Activated B cell treated with CpG ODN at 0.5 μM for 24 hours (primary cell): Measurements from ENCODE around the gene USP14. TPM values are rescaled to one million over a fixed set of nuclear protein-coding genes. Genes with fewer than 3 reads are reported as not detected.

Experiments
- ATAC-seq: fragments of 200-7000 bp; cut with Tn5 transposase; one replicate; pipeline ENCODE4 v1.10.0; 2021; ENCODE audit warnings: low read depth, mild to moderate bottlenecking, moderate library complexity
- CTCF ChIA-PET: fragments of 350-600 bp; sonication (Branson Sonifier 250); formaldehyde crosslinking; loops from one replicate; lab custom pipeline; 2021; ENCODE audit warnings: antibody characterized with exemption; lab: Charles Lee
- POLR2A ChIA-PET: fragments of 350-600 bp; sonication (Branson Sonifier 250); formaldehyde crosslinking; loops from one replicate; lab custom pipeline; 2021; ENCODE audit warnings: antibody characterized with exemption; lab: Charles Lee
- DNase-seq: peaks from one replicate; pipeline ENCODE4 v3.0.0; 2022
- H3K27ac Mint-ChIP-seq: one replicate; pipeline ENCODE4 v1.8.0; 2020; ENCODE audit warnings: mixed read lengths
- H3K27me3 Mint-ChIP-seq: one replicate; pipeline ENCODE4 v1.8.0; 2021; ENCODE audit warnings: mixed read lengths
- H3K36me3 Mint-ChIP-seq: one replicate; pipeline ENCODE4 v1.8.0; 2021; ENCODE audit warnings: low read depth, mixed read lengths
- H3K4me1 Mint-ChIP-seq: one replicate; pipeline ENCODE4 v1.8.0; 2021; ENCODE audit warnings: mixed read lengths
- H3K4me3 Mint-ChIP-seq: one replicate; pipeline ENCODE4 v1.8.0; 2020; ENCODE audit warnings: mild to moderate bottlenecking, mixed read lengths
- H3K9me3 Mint-ChIP-seq: one replicate; pipeline ENCODE4 v1.8.0; 2020; ENCODE audit warnings: mixed read lengths
- CTCF ChIP-seq: fragments of 200-600 bp; IDR thresholded peaks from one replicate; pipeline ENCODE4 v1.8.0; 2022; ENCODE audit warnings: antibody characterized with exemption, mild to moderate bottlenecking
- intact Hi-C: fragments of 100-400 bp; cut with micrococcal nuclease; formaldehyde crosslinking; loops from one replicate; pipeline ENCODE4 v1.15.1; 2024
- total RNA-seq: library from RNA; stranded (reverse); gene quantifications from 2 replicates; pipeline ENCODE4 v1.2.3, GENCODE V29; 2022

The USP14 gene
- total RNA-seq, 1 donor from 2014 or later = 53.1 TPM

GRCh38 chr18:217532-218336 lies 59.4 kb downstream of the USP14 start:
- ChIA-PET POLR2A (no interaction called here), CTCF (no interaction called here)
- DNase-seq (no peak), ATAC-seq (no peak)
- Mint-ChIP-seq H3K36me3 (peaks cover 76% of the 10 kb centered on the region), H3K4me3 (no peak overlapping the region), H3K27me3 (no peaks in the 10 kb centered on the region), H3K27ac (peak overlapping the region; percentile 50), H3K9me3 (no peaks in the 10 kb centered on the region), H3K4me1 (no peaks in the 10 kb centered on the region)
- intact Hi-C loops = loop anchor here (2.0 kb wide), 1 partner anchor 49 kb away; no protein-coding TSS in a partner anchor
- TF ChIP-seq CTCF = no peak

DNA sequence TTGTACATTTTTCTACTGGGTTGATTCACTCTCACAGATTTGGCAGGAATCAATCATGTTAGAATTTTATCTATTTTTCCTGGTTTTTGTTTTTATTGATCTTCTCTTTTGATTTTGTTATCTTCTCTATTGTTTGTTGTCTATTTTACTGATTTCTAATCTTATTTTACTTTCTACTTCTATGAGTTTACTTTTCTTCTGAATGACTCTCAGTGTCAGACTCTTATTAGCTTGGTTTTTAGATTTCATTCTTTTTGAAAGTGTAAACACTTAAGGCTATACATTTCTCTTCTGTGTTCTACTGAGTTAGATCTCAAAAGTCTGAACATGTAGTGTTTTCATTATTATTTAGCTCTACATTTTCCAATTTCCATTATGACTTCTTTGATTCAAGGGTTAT lies 62.4 kb downstream of the USP14 start:
- TF ChIP-seq CTCF = no peak
- ChIA-PET POLR2A (no interaction called here), CTCF (no interaction called here)
- DNase-seq (no peak), ATAC-seq (no peak)
- H3K4me3 Mint-ChIP-seq = no peak overlapping the region
- H3K27ac Mint-ChIP-seq = peak overlapping the region; percentile 10
- intact Hi-C loops = no loop called here
- H3K27me3 Mint-ChIP-seq = no peaks in the 10 kb centered on the region
- peaks cover 76% of the 10 kb centered on the region for H3K36me3 Mint-ChIP-seq
- H3K9me3 Mint-ChIP-seq = no peaks in the 10 kb centered on the region
- H3K4me1 Mint-ChIP-seq = no peaks in the 10 kb centered on the region

DNA sequence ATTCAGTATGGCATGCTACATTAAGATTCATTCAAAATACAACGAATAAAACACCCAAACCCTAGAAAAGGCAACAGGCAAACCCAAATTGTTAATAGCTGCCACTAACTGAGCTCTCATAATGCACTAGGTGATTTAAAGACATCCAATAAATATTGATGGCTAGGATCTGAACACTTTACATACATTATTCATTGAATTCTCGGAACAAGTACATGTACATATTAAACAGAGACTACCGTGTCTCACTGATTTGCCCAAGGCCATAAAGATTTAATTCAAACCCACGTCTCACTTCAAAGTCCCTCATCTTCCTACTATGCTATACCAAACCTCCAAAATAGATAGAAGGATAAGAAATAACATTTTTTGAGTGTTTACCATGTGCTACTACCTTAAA lies 67.4 kb downstream of the USP14 start:
- intact Hi-C loops = no loop called here
- POLR2A ChIA-PET = no interaction called here

GRCh38 chr18:227374-227773 lies 69.0 kb downstream of the USP14 start:
- Mint-ChIP-seq H3K36me3 (peaks cover 64% of the 10 kb centered on the region), H3K27ac (no peak overlapping the region), H3K4me1 (no peaks in the 10 kb centered on the region), H3K4me3 (no peak overlapping the region), H3K9me3 (no peaks in the 10 kb centered on the region), H3K27me3 (no peaks in the 10 kb centered on the region)
- DNase-seq = no peak
- intact Hi-C loops = no loop called here
- CTCF ChIA-PET = no interaction called here
- TF ChIP-seq CTCF = no peak
- ATAC-seq = no peak
- POLR2A ChIA-PET = interaction anchor here (1.0 kb wide), 1 partner anchor 8 kb away, joined by 4 read pairs; no protein-coding TSS in a partner anchor

More for the DNA sequence above, 67.4 kb downstream of the USP14 start:
- H3K9me3 Mint-ChIP-seq = no peaks in the 10 kb centered on the region
- no peak for TF ChIP-seq CTCF
- peaks cover 71% of the 10 kb centered on the region for H3K36me3 Mint-ChIP-seq
- no peaks in the 10 kb centered on the region for H3K4me1 Mint-ChIP-seq
- H3K4me3 Mint-ChIP-seq = no peak overlapping the region
- H3K27ac Mint-ChIP-seq = no peak overlapping the region
- CTCF ChIA-PET = no interaction called here
- H3K27me3 Mint-ChIP-seq = no peaks in the 10 kb centered on the region
- no peak for ATAC-seq
- DNase-seq = no peak

DNA sequence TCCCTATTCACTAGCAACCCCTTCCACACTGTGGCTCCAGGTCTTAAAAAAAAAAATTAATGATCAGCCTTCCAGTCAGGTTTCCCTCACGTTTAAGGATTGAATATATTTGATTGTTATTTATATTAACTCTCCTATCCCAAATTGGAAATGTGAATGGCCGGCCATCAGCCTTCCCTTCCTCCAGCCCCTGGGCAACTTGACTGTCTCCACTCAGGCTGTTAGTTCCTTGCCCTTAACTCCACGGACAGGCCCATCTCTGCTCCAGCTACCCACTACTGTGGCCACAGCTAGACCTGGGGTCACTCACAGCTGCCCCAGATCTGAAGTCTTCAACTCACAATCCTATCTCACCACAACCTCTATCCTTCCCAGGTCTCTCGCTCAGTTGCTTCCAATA lies 69.5 kb downstream of the USP14 start:
- H3K9me3 Mint-ChIP-seq = no peaks in the 10 kb centered on the region
- ATAC-seq (no peak), DNase-seq (no peak)
- TF ChIP-seq CTCF = no peak
- CTCF ChIA-PET = no interaction called here
- POLR2A ChIA-PET = no interaction called here
- H3K27ac Mint-ChIP-seq = no peak overlapping the region
- H3K4me3 Mint-ChIP-seq = no peak overlapping the region
- intact Hi-C loops = no loop called here
- H3K36me3 Mint-ChIP-seq = peaks cover 59% of the 10 kb centered on the region
- no peaks in the 10 kb centered on the region for H3K27me3 Mint-ChIP-seq
- H3K4me1 Mint-ChIP-seq = no peaks in the 10 kb centered on the region
